GM23338 (cell line): ENCODE data around the gene CD86. TPM values are rescaled to one million over a fixed set of nuclear protein-coding genes. Genes with fewer than 3 reads are reported as not detected.

Source experiments
- ATAC-seq: fragments of 200-7000 bp; cut with Tn5 transposase; 3 replicates; pipeline ENCODE4 v1.9.1; 2020
- DNase-seq: peaks from one replicate; pipeline ENCODE4 v3.0.0-alpha.2; 2015; ENCODE audit warnings: low spot score
- H2AFZ ChIP-seq: fragments of 200-600 bp; sonication (generic); 2 replicates; pipeline ENCODE4 v1.8.0; 2016; ENCODE audit warnings: antibody characterized with exemption, mild to moderate bottlenecking, moderate library complexity
- H3F3A ChIP-seq: fragments of 200-600 bp; sonication (generic); replicated peaks from 2 replicates; pipeline ENCODE4 v1.8.0; 2017; ENCODE audit warnings: antibody characterized with exemption, mixed run types, low read depth
- H3K27ac ChIP-seq: fragments of 200-600 bp; sonication (generic); 2 replicates; pipeline ENCODE4 v1.6.1; 2016; ENCODE audit warnings: low read depth
- H3K27me3 ChIP-seq: fragments of 200-600 bp; sonication (generic); 2 replicates; pipeline ENCODE4 v1.8.0; 2016; ENCODE audit warnings: mild to moderate bottlenecking, mixed run types, moderate library complexity; ENCODE audit not compliant: insufficient read depth
- H3K36me3 ChIP-seq: fragments of 200-600 bp; sonication (generic); 2 replicates; pipeline ENCODE4 v1.8.0; 2016; ENCODE audit warnings: mild to moderate bottlenecking; ENCODE audit not compliant: insufficient read depth
- H3K4me1 ChIP-seq: fragments of 200-600 bp; sonication (generic); 2 replicates; pipeline ENCODE4 v1.8.0; 2016; ENCODE audit warnings: mild to moderate bottlenecking, moderate library complexity; ENCODE audit not compliant: insufficient read depth
- H3K4me2 ChIP-seq: fragments of 200-600 bp; sonication (generic); 2 replicates; pipeline ENCODE4 v1.7.1; 2017; ENCODE audit warnings: mixed run types
- H3K4me3 ChIP-seq: fragments of 200-600 bp; sonication (generic); 2 replicates; pipeline ENCODE4 v1.6.1; 2016; ENCODE audit warnings: mixed run types
- H3K79me2 ChIP-seq: fragments of 200-600 bp; sonication (generic); replicated peaks from 2 replicates; pipeline ENCODE4 v1.8.0; 2017; ENCODE audit warnings: mild to moderate bottlenecking; ENCODE audit not compliant: insufficient read depth
- H3K9me2 ChIP-seq: fragments of 200-600 bp; sonication (generic); 2 replicates; pipeline ENCODE4 v1.8.0; 2017; ENCODE audit not compliant: insufficient read depth
- H4K20me1 ChIP-seq: fragments of 200-600 bp; sonication (generic); replicated peaks from 2 replicates; pipeline ENCODE4 v1.8.0; 2017; ENCODE audit warnings: mild to moderate bottlenecking; ENCODE audit not compliant: insufficient read depth
- H3K27ac Mint-ChIP-seq: 2 replicates; pipeline ENCODE4 v1.8.0; 2020; ENCODE audit warnings: inconsistent platforms, mild to moderate bottlenecking, moderate library complexity, mixed read lengths
- H3K27me3 Mint-ChIP-seq: 3 replicates; pipeline ENCODE4 v1.8.0; 2022; ENCODE audit warnings: low read depth, mild to moderate bottlenecking, moderate library complexity, mixed read lengths, inconsistent platforms; ENCODE audit not compliant: insufficient read depth, poor library complexity
- H3K36me3 Mint-ChIP-seq: 3 replicates; pipeline ENCODE4 v1.8.0; 2021; ENCODE audit warnings: low read depth, mild to moderate bottlenecking, inconsistent platforms, moderate library complexity, mixed read lengths
- H3K4me1 Mint-ChIP-seq: 3 replicates; pipeline ENCODE4 v1.8.0; 2020; ENCODE audit warnings: mild to moderate bottlenecking, inconsistent platforms, mixed read lengths
- H3K4me3 Mint-ChIP-seq: 3 replicates; pipeline ENCODE4 v1.8.0; 2021; ENCODE audit warnings: moderate library complexity, mild to moderate bottlenecking, inconsistent platforms, mixed read lengths
- H3K9me3 Mint-ChIP-seq: 3 replicates; pipeline ENCODE4 v1.8.0; 2020; ENCODE audit warnings: moderate library complexity, mild to moderate bottlenecking, inconsistent platforms, mixed read lengths
- CREB1 ChIP-seq: fragments of 250-450 bp; sonication (Bioruptor Pico); IDR thresholded peaks from 2 replicates; pipeline ENCODE4 v1.5.0; 2020; ENCODE audit warnings: low read depth, mild to moderate bottlenecking, moderate library complexity
- JUNB ChIP-seq: IDR thresholded peaks from one replicate; pipeline ENCODE4 v1.6.1; 2016; ENCODE audit warnings: antibody characterized with exemption; ENCODE audit not compliant: unreplicated experiment
- NANOG ChIP-seq: IDR thresholded peaks from 2 replicates; pipeline ENCODE4 v1.6.1; 2016; ENCODE audit warnings: antibody characterized with exemption, borderline replicate concordance
- ZNF114 ChIP-seq: fragments of 250-450 bp; sonication (Bioruptor Pico); IDR thresholded peaks from 2 replicates; pipeline ENCODE4 v1.5.0; 2020; ENCODE audit warnings: mild to moderate bottlenecking, moderate library complexity
- ZNF462 ChIP-seq: fragments of 250-450 bp; sonication (Bioruptor Pico); IDR thresholded peaks from 2 replicates; pipeline ENCODE4 v1.5.0; 2020; ENCODE audit warnings: mild to moderate bottlenecking, moderate library complexity
- polyA plus RNA-seq: library from polyadenylated mRNA; unstranded; fragments of >200 nt; fragmentation: Nextera tagmentation; extraction: Ambion mirVana; gene quantifications from 2 replicates; pipeline ENCODE4 v1.2.1, GENCODE V29; 2016
- total RNA-seq: library from RNA; depleted of rRNA; stranded (reverse); fragments of >200 nt; shearing (Covaris generic); gene quantifications from 2 replicates; pipeline ENCODE4 v1.2.3, GENCODE V29; 2014
- TF ChIP-seq, protein P1 (sequence below): IDR thresholded peaks from one replicate; pipeline ENCODE4 v1.6.1; 2018; ENCODE audit warnings: antibody characterized with exemption; ENCODE audit not compliant: unreplicated experiment

The CD86 gene
- total and polyA plus RNA-seq, 2 experiments from 2014 or later: 0.97 TPM; not detected in 1

GRCh38 chr3:122107171-122107570, 52.0 kb downstream of the CD86 start (continued):
- TF ChIP-seq, protein P1, sequence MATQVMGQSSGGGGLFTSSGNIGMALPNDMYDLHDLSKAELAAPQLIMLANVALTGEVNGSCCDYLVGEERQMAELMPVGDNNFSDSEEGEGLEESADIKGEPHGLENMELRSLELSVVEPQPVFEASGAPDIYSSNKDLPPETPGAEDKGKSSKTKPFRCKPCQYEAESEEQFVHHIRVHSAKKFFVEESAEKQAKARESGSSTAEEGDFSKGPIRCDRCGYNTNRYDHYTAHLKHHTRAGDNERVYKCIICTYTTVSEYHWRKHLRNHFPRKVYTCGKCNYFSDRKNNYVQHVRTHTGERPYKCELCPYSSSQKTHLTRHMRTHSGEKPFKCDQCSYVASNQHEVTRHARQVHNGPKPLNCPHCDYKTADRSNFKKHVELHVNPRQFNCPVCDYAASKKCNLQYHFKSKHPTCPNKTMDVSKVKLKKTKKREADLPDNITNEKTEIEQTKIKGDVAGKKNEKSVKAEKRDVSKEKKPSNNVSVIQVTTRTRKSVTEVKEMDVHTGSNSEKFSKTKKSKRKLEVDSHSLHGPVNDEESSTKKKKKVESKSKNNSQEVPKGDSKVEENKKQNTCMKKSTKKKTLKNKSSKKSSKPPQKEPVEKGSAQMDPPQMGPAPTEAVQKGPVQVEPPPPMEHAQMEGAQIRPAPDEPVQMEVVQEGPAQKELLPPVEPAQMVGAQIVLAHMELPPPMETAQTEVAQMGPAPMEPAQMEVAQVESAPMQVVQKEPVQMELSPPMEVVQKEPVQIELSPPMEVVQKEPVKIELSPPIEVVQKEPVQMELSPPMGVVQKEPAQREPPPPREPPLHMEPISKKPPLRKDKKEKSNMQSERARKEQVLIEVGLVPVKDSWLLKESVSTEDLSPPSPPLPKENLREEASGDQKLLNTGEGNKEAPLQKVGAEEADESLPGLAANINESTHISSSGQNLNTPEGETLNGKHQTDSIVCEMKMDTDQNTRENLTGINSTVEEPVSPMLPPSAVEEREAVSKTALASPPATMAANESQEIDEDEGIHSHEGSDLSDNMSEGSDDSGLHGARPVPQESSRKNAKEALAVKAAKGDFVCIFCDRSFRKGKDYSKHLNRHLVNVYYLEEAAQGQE: no peak

- no peaks in the 10 kb centered on the region for H3F3A ChIP-seq
- DNase-seq (no peak), ATAC-seq (no peak)
- no peak for TF ChIP-seq ZNF114 (CRISPR knock-in tag)
- no peak for TF ChIP-seq JUNB
- TF ChIP-seq ZNF462 (CRISPR knock-in tag): no peak
- no peak for TF ChIP-seq CREB1 (CRISPR knock-in tag)
- TF ChIP-seq NANOG: no peak
- H3K9me2 ChIP-seq: 0 out of 2 replicates have a peak, but pooled peaks cover 4% of the 10 kb centered on the region
- no peaks in the 10 kb centered on the region for H3K4me1 ChIP-seq
- no peak overlapping the region for H3K4me3 ChIP-seq
- H3K79me2 ChIP-seq: no peaks in the 10 kb centered on the region
- Mint-ChIP-seq H3K27ac (no peak overlapping the region), H3K36me3 (no peaks in the 10 kb centered on the region), H3K4me1 (no peaks in the 10 kb centered on the region), H3K27me3 (peaks cover 2% of the 10 kb centered on the region), H3K9me3 (peaks cover 7% of the 10 kb centered on the region), H3K4me3 (no peak overlapping the region)
- H2AFZ ChIP-seq: no peak overlapping the region
- H4K20me1 ChIP-seq: no peaks in the 10 kb centered on the region
- H3K27me3 ChIP-seq: no peaks in the 10 kb centered on the region
- no peak overlapping the region for H3K27ac ChIP-seq
- no peaks in the 10 kb centered on the region for H3K36me3 ChIP-seq
- H3K4me2 ChIP-seq: no peak overlapping the region
Observed at GRCh38 chr3:122111974-122112373, 56.8 kb downstream of the CD86 start.
